GM18511 (cell line): Measurements from ENCODE around the gene MYO5A.
"Not testable (repeated sequence)": the region's sequence is repeated elsewhere in the genome, so short reads cannot be mapped to it uniquely, and the experiment has no call there.

Experiments
- ATAC-seq: cut with Tn5 transposase; IDR thresholded peaks from one replicate; pipeline ENCODE4 v1.9.1; 2021; ENCODE audit warnings: mild to moderate bottlenecking, moderate library complexity; ENCODE audit not compliant: unreplicated experiment

MYO5A gene

DNA sequence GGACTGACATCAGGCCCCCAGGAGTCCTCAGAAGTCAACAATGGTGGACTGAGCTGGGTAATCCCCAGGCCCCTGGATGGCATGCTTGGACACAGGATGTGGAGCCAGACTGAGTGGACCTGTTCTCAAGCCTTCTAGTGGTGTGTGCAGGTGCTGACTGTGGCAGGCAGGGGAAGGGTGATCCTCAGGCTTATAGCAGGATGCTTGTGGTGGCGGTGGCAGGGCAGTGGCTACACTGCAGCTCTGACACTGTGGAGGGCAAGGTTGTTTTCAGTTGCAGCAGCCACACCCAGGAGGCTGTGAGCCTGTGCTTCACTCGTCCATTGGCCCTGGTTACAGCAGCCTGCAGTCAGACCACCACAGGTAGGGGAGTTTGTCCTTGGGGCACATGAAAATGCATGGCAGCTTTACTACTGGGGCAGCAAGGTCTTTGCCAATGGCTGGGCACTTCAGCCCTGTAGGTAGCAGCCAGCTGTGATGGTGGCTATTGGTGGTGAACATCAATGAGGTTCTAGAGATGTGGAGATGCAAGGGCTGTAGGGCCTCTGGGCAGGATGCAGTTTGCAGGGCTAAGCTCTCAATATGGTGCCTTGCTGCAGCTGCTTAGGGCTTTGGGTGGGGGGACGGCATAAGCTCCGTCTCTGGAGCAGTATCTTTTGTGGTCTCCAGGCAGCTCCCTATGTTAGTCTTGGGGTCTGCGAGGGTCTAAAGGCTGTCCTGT is 17.5 kb upstream of the MYO5A start:
- no peak for ATAC-seq

- ATAC-seq: no peak
These were observed 11.8 kb upstream of the MYO5A start for GRCh38 chr15:52540374-52541012.

- ATAC-seq: no peak
These were observed 8.8 kb upstream of the MYO5A start for GRCh38 chr15:52537459-52537858.

DNA sequence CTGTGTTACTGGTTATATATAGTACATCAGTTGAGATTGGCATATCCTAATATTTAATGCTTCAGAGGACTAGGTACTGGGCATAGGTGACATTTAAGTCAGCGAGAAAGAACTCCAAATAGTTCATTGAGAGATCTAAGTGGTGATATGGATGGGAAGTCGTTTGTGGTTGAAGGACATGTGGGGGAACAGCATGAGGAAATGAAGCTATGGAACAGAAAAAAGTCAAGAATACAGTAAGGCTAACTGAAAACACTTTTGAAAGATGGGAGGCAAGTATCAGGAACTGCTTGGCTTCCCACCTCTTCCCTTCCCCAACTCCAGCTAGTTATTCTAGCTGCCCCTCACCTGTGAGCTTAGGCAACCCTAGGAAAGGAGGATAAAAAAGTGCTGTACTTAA is 3.7 kb upstream of the MYO5A start:
- ATAC-seq: no peak

- no peak for ATAC-seq
These were observed 1.3 kb upstream of the MYO5A start for GRCh38 chr15:52529940-52530339.

GRCh38 chr15:52529341-52529924 is 753 bp upstream of the MYO5A start:
- ATAC-seq: peak; percentile 21

GRCh38 chr15:52527911-52528563 is 643 bp downstream of the MYO5A start:
- ATAC-seq: no peak

DNA sequence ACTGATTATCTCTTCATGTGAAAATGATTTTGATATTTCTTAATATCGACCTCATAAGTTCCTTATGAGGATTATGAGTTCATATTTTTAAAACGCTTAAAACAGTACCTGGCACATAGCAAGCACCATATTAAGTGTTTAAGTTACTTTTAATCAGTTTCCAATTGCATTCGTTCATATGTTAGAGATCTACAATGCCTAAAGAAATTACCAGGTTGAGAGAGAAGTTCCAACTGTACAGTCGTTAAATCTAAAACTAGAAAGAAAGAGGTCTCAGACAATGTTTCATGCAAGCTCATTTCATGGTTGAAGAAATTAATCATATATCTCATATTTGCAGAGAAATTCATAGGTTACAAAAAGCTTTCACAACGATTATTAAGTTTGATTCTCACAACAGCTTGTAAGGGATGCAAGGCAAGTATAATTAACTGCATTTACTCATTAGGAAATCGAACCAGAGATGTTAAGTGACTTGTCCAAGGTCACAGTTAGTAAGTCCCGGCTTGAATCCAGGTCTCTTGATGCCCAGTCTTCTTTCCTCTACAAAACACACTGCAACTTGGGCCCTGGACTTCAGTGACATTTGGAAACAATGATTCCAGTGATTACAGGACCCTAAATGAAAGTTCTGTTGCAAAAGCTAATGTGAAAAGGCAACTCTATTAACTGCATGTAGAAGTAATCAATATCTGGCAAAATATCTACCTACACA is 1.3 kb downstream of the MYO5A start:
- no peak for ATAC-seq

GRCh38 chr15:52524223-52525136 is 4.2 kb downstream of the MYO5A start:
- ATAC-seq: no peak

DNA sequence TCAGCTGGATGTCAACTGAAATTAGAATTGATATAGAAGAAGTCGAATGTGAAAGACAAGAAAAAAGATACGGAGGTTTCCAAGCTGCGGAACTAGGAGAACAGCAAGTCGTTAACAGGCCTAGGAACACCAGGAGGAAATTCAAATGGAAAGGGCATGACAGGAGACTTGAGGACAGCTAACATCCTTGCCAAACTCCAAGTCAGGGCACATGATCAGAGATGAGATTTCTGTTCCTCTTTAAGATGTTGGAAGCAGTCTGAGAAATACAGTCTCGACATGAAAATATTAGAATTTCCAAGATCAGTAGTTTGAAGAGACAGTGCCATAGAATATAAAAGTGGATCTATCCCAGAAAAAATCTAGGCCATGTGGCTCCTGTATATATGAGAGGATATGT is 5.0 kb downstream of the MYO5A start:
- ATAC-seq: no peak

DNA sequence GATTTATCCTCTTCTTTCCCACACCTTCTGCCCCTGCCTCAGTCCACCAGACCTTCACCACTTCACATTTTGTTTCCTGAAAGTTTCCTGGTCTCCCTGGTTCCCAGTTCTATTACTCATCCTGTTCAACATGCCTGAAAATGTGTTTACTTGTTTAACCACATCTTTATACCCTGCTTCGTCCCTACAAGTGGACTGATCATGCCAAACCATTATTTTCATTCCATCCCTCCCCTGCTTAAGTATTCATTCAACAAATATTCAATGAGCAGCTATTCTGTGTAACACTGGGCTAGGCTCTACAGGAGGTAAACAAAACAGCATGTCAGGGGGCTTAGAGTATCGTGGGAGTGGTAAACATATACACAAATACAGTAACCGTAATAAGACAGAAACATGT is 5.5 kb downstream of the MYO5A start:
- no peak for ATAC-seq

- ATAC-seq: no peak
These were observed 7.0 kb downstream of the MYO5A start for GRCh38 chr15:52521682-52522081.

DNA sequence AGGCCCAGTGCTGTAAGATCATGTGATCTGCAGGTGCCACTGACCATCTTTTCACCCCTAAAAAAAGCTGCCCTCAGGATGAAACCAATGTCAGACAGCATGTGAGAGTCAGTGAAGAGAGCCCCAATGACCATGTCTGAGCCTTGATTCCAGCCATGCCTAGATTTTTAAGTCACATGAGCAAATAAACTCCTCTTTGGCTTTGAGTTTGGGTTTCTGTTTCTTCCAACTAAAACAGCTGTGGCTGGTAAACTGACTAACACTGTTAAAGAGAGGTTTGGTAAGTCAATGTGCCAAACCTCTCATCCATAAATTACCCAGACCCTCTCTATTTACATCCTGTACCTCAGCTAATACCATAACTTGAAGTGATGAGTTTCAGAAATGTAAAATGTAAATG is 8.3 kb downstream of the MYO5A start:
- no peak for ATAC-seq

DNA sequence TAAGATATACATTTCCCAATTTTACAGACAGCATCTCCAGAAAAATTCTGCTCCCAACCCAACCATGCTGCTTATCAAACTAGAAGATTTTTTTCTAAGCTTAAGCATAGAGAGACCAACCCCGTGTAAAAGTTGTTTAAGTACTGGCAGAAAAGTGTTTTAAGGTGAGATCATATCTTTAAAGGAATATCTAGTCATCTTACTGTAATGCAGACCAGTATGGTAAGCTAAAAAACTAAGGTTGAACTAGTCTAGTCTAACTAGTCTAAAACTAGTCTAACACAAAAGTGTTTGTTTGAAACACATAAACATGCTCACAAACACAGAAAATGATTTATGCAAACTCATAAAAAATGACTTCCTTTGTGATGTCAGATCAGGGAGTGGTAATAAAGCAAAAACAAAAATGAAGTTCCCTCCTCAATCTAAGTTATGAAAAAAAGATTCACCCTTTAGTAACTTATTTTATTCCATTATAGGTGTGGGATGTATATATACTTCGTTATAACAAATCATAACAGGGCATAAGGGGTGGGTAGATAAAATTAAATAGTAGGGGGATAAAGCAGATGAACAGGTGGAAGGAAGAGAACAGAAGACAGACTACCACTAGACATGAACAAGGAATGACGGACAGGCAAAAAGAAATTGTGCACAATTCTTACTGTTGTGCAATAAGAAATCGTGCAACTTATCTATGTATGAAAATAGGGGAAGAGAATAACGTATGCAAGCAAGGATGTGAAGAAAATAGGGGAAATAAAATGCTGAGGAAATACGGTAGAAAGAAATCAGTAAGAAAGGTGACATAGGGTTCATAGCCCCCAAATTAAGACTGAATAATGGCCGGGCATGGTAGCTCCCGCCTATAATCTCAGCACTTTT is 10.0 kb downstream of the MYO5A start:
- ATAC-seq: no peak

- no peak for ATAC-seq
These were observed 11.7 kb downstream of the MYO5A start for GRCh38 chr15:52517014-52517413.

DNA sequence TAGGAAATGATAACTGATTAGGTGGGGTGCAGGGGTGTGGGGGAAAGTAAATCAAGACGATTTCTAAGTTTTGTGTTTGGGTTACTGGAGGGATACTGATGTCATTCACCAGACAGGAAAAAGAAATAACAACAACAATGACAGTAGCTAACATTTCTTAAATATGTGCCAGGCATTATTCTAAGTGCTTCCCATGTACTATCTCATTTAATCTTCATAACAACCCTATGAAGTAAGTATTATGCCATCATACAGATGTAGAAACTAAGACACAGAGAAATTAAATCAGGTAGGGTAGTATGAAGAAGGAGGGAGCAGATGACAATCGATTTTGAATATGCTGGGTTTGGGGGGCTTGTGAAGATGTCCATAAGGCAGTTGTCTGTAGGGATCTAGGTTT is 13.3 kb downstream of the MYO5A start:
- no peak for ATAC-seq

DNA sequence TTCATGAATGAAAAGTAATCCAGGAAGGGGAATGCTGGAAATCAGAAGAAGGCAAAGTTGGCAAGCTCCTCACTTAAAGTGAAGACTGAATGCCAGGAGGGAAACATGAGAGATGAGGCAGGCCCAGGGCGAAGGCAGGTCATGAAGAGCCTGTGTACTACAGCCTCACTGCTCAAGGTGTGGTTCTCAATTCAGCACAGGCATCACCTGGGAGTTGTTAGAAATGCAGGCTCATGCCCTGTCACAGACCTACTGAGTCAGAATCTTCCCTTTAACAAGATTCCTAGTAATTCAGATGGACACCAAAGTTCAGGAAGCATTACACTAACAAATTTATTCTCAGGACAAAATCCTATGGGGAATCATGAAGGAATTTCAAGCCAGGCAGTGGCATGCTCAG is 14.2 kb downstream of the MYO5A start:
- ATAC-seq: no peak

GRCh38 chr15:52512869-52513268 is 15.8 kb downstream of the MYO5A start:
- ATAC-seq: not testable (repeated sequence)

DNA sequence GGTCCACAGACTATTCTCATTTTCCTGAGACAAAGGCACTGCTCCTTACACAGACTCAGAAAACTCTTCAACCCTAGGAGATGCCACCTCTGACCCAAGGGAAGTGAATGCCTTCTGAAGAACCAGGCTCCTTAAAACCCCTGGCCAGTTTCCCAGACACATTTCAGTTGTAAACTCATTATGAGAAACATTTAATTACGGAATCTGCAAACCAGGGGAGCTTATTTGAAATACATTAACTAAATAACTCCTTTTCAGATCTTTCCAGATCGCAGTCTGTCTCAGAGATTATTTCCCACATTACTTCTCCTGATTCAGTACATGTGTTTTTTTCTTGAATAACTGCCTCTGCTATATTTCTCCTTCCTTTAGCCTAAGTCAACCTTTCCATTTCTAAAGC is 17.6 kb downstream of the MYO5A start:
- no peak for ATAC-seq
